GM12801 (cell line): ENCODE data around the gene NEDD4.

Experiments used
- CTCF ChIP-seq: IDR thresholded peaks from one replicate; pipeline ENCODE4 v1.5.1; 2011; ENCODE audit warnings: control low read depth; ENCODE audit not compliant: insufficient read length; ENCODE audit errors: extremely low read depth

NEDD4 gene

DNA sequence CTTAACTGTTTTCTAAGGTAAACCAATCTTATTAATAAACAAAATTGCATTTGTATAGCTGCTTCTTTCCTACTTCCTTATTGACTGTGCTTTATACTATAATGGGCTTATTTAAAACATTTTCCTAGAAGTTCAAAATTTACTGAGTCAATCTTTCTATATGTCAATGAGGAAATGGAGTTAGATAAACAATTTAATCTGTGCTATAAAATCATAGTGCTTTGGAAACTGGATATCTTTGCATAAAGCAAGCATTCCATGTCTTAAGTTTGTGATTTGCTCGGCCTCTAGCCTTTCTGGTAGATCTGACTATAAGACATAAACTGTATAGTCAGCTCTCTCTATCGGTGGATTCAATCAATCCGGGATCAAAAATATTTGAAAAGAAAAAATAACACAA, 99.6 kb downstream of the NEDD4 start:
- no peak for TF ChIP-seq CTCF

- TF ChIP-seq CTCF = no peak
Observed at GRCh38 chr15:55891196-55891595, 102.2 kb downstream of the NEDD4 start.

- TF ChIP-seq CTCF = no peak
Observed at GRCh38 chr15:55884223-55884622, 109.2 kb downstream of the NEDD4 start.

DNA sequence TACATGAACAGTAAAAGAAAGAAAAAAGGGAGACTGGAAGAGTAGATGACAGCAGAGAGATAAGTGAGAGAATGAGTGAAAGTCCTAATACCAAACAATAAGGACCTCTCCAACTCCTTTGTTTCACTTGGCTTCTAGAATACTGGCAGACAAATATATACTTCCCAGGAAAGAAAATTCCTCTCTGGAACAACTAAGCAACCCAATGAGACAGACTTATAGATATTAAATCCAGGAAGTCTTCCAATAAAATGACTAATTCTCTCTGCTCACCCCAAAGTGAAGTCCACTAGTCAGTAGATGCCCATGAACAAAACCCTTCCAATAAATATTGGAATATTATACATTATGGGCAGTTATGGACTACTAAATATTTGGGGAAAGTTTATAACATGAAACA, 114.2 kb downstream of the NEDD4 start:
- no peak for TF ChIP-seq CTCF

DNA sequence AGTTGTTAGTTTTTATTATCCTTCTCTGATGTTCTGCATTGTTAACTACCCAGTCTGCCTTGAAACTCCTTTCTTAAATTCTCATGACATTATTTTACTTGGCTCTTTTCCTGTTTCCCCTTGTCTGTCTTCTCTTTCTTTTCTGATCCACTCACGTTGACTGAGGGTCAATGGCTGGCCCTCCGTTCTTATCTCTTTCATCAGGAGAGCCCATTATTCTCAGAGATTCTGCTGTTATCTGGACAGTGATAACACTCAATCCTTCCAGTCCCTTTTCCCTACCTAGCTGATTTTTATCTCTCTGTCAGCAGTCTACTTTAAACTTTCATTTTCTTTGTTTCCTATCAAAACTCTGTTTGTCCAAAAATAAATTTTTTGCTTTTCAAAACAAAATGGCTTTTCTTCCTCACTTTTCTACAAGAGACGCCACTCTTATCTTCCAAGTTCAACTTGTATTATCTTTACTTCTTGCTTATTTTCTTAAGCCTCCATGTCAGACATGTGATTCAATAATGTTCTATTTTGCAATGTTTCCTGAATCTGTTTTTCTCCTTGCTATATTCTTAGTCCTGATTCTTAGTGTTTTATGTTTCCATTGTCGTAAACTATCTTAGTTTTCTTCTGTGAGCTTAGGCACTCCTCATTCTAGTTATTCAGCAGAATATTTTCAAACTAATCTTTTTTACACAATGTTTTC, 120.2 kb downstream of the NEDD4 start:
- no peak for TF ChIP-seq CTCF

DNA sequence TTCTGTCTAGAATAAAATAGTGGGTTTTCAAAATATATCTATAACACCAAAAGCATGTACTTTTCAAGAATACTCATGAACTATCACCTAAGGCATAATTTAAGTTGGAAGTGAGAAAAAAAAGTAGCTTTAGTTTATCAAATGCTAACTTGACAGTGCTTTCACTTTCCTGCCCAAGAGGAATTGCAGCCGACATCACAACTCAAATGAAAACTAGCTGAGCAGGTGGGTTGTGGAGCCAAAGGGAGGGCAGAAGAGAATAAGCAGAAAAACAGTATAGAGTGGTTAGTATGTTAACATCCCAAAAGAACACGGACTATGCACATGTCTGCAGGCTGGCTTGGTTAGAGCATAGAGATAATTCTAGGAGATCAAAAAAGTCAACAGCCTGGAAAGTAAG, 120.9 kb downstream of the NEDD4 start:
- TF ChIP-seq CTCF = no peak

GRCh38 chr15:55869660-55870059, 123.8 kb downstream of the NEDD4 start:
- TF ChIP-seq CTCF = no peak

DNA sequence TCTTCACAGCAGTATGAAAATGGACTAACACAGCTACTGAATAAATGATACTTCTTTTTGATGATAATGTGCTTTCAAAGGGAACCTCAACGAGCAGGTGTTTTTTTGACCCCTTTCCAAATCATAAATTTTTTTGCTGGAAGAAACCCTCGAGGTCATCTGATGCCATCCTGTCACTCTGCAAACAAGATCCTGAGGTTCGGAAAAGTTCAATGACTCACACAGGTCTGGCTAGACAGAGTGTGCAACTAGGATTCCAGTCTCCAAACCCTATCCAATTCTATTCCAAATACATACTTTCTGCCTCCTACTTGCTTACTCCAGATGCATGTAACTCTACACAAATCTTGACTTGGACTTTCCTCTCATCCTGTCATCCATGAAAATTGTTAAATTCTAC, 124.7 kb downstream of the NEDD4 start:
- TF ChIP-seq CTCF = no peak
